Measurements from ENCODE around the gene GUCY1A2. TPM values are rescaled to one million over a fixed set of nuclear protein-coding genes. Genes with fewer than 3 reads are reported as not detected.
"Not testable (repeated sequence)": the region's sequence is repeated elsewhere in the genome, so short reads cannot be mapped to it uniquely, and the experiment has no call there.

Gene GUCY1A2
- total RNA-seq, 2 experiments from 2014 or later: not detected

GRCh38 chr11:106888386-106888785 lies 129.9 kb downstream of the GUCY1A2 start:
- Histone ChIP-seq H3K9me3 (ENCODE audit: control insufficient read depth in 1 of 2, insufficient read depth in 1 of 2, low read length in 2 of 2) (no peaks in the 10 kb centered on the region), H3K27ac (ENCODE audit: low read depth in 1 of 2, low read length in 2 of 2) (no peak overlapping the region), H3K4me1 (ENCODE audit: insufficient read depth, low read length) (no peaks in the 10 kb centered on the region), H3K4me3 (ENCODE audit: low read length) (no peak overlapping the region), H3K36me3 (ENCODE audit: insufficient read depth, low read length) (no peaks in the 10 kb centered on the region), H3K27me3 (ENCODE audit: control insufficient read depth in 1 of 2, insufficient read depth in 2 of 2, low read length in 2 of 2) (no peaks in the 10 kb centered on the region)
- H3K4me1 Mint-ChIP-seq (ENCODE audit: low read depth): no peaks in the 10 kb centered on the region
- H3K27me3 Mint-ChIP-seq: no peaks in the 10 kb centered on the region
- H3K4me3 Mint-ChIP-seq: no peak overlapping the region
- ATAC-seq (ENCODE audit: poor library complexity): no peak
- ChIA-PET POLR2A (no interaction called here), CTCF (no interaction called here)
- no peak for DNase-seq
- TF ChIP-seq CTCF (IDR thresholded peaks at IDR 0.05): no peak
- intact Hi-C loops (cut with DNase I, micrococcal nuclease): no loop called here
- H3K27ac Mint-ChIP-seq: no peak overlapping the region
- peaks cover 11% of the 10 kb centered on the region for H3K9me3 Mint-ChIP-seq
- no peaks in the 10 kb centered on the region for H3K36me3 Mint-ChIP-seq (ENCODE audit: low read depth)

GRCh38 chr11:106883693-106884092 lies 134.6 kb downstream of the GUCY1A2 start:
- H3K4me3 ChIP-seq (ENCODE audit: low read length); H3K27ac Mint-ChIP-seq; DNase-seq; intact Hi-C loops (cut with DNase I, micrococcal nuclease); H3K27me3 Mint-ChIP-seq; H3K4me1 Mint-ChIP-seq (ENCODE audit: low read depth); H3K36me3 Mint-ChIP-seq (ENCODE audit: low read depth); H3K27ac ChIP-seq (ENCODE audit: low read depth in 1 of 2, low read length in 2 of 2); H3K9me3 ChIP-seq (ENCODE audit: control insufficient read depth in 1 of 2, insufficient read depth in 1 of 2, low read length in 2 of 2); H3K4me3 Mint-ChIP-seq; H3K4me1 ChIP-seq (ENCODE audit: insufficient read depth, low read length); ATAC-seq (ENCODE audit: poor library complexity); H3K27me3 ChIP-seq (ENCODE audit: control insufficient read depth in 1 of 2, insufficient read depth in 2 of 2, low read length in 2 of 2); POLR2A ChIA-PET; H3K36me3 ChIP-seq (ENCODE audit: insufficient read depth, low read length); CTCF ChIA-PET: not testable (repeated sequence)
- H3K9me3 Mint-ChIP-seq: peaks cover 14% of the 10 kb centered on the region

- Histone ChIP-seq H3K36me3 (ENCODE audit: insufficient read depth, low read length) (no peaks in the 10 kb centered on the region), H3K4me3 (ENCODE audit: low read length) (no peak overlapping the region), H3K4me1 (ENCODE audit: insufficient read depth, low read length) (no peaks in the 10 kb centered on the region), H3K27me3 (ENCODE audit: control insufficient read depth in 1 of 2, insufficient read depth in 2 of 2, low read length in 2 of 2) (no peaks in the 10 kb centered on the region), H3K9me3 (ENCODE audit: control insufficient read depth in 1 of 2, insufficient read depth in 1 of 2, low read length in 2 of 2) (no peaks in the 10 kb centered on the region), H3K27ac (ENCODE audit: low read depth in 1 of 2, low read length in 2 of 2) (no peak overlapping the region)
- no peak overlapping the region for H3K27ac Mint-ChIP-seq
- no peaks in the 10 kb centered on the region for H3K27me3 Mint-ChIP-seq
- no peaks in the 10 kb centered on the region for H3K4me1 Mint-ChIP-seq (ENCODE audit: low read depth)
- no peak for DNase-seq
- H3K9me3 Mint-ChIP-seq: peaks cover 14% of the 10 kb centered on the region
- ATAC-seq (ENCODE audit: poor library complexity): no peak
- intact Hi-C loops (cut with DNase I, micrococcal nuclease): no loop called here
- no peak for TF ChIP-seq CTCF (IDR thresholded peaks at IDR 0.05)
- H3K4me3 Mint-ChIP-seq: no peak overlapping the region
- POLR2A ChIA-PET: no interaction called here
- H3K36me3 Mint-ChIP-seq (ENCODE audit: low read depth): no peaks in the 10 kb centered on the region
- CTCF ChIA-PET: no interaction called here
Measured at GRCh38 chr11:106879832-106880546, 138.3 kb downstream of the GUCY1A2 start.

GRCh38 chr11:106879029-106879428 lies 139.2 kb downstream of the GUCY1A2 start:
- Mint-ChIP-seq H3K36me3 (ENCODE audit: low read depth) (no peaks in the 10 kb centered on the region), H3K27ac (no peak overlapping the region), H3K27me3 (no peaks in the 10 kb centered on the region), H3K4me1 (ENCODE audit: low read depth) (no peaks in the 10 kb centered on the region), H3K9me3 (peaks cover 11% of the 10 kb centered on the region), H3K4me3 (no peak overlapping the region)
- DNase-seq: no peak
- intact Hi-C loops (cut with DNase I, micrococcal nuclease): no loop called here
- Histone ChIP-seq H3K9me3 (ENCODE audit: control insufficient read depth in 1 of 2, insufficient read depth in 1 of 2, low read length in 2 of 2) (no peaks in the 10 kb centered on the region), H3K27ac (ENCODE audit: low read depth in 1 of 2, low read length in 2 of 2) (no peak overlapping the region), H3K36me3 (ENCODE audit: insufficient read depth, low read length) (no peaks in the 10 kb centered on the region), H3K27me3 (ENCODE audit: control insufficient read depth in 1 of 2, insufficient read depth in 2 of 2, low read length in 2 of 2) (no peaks in the 10 kb centered on the region), H3K4me1 (ENCODE audit: insufficient read depth, low read length) (no peaks in the 10 kb centered on the region), H3K4me3 (ENCODE audit: low read length) (no peak overlapping the region)
- CTCF ChIA-PET: no interaction called here
- POLR2A ChIA-PET: interaction anchor here (0.6 kb wide), 1 partner anchor 132 kb away, joined by 3 read pairs; no protein-coding TSS in a partner anchor
- no peak for TF ChIP-seq CTCF (IDR thresholded peaks at IDR 0.05)
- no peak for ATAC-seq (ENCODE audit: poor library complexity)
